GM21390 (cell line): ENCODE results near the gene TADA2A.

ENCODE experiments used
- ATAC-seq: cut with Tn5 transposase; IDR thresholded peaks from one replicate; pipeline ENCODE4 v1.9.1; 2021; ENCODE audit not compliant: unreplicated experiment

Gene TADA2A, protein sequence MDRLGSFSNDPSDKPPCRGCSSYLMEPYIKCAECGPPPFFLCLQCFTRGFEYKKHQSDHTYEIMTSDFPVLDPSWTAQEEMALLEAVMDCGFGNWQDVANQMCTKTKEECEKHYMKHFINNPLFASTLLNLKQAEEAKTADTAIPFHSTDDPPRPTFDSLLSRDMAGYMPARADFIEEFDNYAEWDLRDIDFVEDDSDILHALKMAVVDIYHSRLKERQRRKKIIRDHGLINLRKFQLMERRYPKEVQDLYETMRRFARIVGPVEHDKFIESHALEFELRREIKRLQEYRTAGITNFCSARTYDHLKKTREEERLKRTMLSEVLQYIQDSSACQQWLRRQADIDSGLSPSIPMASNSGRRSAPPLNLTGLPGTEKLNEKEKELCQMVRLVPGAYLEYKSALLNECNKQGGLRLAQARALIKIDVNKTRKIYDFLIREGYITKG

GRCh38 chr17:37406635-37407461, at the start of gene TADA2A, which contains the start of gene ACACA:
TADA2A (plus strand) TSS chr17:37406886; CDS start chr17:37411366, 4,480 bp downstream.
ACACA (minus strand) TSS chr17:37406836; CDS start chr17:37406299, 537 bp downstream.
- peak; percentile 78 for ATAC-seq

DNA sequence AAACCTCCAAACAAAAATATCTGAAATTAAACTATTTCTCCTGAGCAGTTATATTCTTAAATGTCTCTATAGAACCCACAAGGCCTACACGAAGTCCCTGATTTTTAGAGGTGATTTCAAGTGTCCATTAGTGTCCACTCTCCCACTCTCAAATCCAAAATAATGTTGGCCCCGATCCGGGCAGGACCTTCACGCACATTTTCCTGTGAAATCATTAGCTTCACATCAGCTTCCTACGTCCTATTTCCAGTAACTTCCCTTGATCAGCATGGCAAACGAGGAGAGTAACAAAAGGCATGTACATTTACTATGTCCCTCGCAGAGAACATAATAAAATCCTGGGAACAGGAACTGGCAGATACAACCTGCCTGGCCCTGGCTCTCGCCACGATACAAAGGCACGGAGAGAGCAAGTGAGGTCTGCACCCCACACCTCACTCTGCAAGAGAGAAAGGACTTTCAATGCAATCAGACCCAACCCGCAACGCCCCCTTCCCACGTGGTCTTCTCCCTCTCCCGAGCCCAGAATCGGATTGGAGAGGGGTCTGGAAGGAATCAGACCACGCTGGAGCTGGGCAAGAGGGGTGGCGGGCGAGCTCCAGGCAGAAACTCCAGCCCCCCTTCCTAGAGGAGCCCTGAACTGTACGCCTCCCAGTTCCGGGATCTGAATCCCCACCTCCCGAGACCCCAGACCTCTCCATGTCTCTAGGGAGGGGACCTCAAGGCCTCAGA, 48.4 kb upstream of the TADA2A start:
- peak; percentile 6 for ATAC-seq

DNA sequence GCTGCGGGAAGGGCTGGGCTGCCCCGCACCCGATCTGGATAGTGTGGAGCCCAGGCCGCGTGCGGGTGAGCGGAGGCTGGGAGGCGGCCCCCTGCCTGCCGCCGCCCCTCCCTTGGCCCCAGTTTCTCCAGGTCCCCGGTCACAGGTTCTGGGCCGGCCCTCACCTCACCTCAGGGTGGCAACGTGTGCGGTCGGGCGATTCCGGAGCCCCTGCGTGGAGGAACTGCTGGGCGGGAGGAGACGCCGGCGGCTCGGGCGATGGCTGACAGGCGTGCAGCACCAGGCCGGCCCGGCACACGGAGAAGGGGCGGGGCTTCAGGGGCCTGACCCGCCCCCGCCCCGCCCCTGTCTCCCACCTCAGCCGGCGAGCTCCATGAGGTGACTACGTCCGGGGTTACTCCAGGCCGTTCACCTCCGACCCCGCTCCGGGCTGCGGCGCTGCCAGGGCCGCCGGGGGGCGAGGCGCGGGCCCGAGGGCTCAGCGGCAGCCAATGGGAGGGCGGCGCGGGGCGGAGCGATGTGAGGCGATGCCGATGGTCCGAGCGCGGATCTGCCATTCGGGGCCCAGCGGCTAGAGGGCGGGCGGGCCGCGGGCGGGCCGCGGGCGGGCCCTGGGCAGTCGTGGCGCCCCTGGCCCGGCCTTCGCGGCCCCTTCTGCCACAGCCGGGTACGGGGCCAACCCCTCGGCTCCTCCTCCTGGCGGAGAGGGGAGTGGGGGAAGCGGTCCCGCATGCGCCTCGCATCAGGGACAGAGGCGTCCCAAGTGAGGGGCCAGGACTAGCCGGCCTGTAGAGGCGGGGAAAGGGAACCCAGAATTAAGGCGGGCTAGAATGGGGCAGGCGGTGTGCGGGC, 47.6 kb upstream of the TADA2A start:
- ATAC-seq, result peak; percentile 90

DNA sequence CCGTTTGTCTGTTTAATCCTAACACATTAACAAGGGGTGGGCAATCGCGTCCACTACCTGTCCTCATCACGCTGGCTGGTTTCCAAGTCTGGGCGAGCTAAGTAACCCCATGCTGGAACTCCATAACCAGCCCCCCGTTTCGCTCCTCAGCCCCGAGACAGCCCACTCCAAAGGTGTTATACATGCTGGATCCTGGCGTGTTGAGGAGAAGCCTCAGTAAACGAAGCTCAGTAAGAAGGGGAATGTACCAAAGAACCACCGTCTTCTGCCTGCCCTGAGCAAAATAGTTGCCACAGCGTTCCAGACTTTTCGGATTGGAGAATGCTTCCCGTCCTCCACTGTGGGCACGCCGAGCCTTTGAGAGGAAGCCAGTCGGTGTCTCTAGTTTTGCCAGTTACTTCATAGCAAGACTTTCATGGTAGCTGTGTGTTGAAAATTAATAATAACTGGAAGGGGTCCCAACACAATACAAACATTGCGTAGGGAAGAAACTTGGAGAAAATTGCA, 47.0 kb upstream of the TADA2A start:
- ATAC-seq, result no peak

DNA sequence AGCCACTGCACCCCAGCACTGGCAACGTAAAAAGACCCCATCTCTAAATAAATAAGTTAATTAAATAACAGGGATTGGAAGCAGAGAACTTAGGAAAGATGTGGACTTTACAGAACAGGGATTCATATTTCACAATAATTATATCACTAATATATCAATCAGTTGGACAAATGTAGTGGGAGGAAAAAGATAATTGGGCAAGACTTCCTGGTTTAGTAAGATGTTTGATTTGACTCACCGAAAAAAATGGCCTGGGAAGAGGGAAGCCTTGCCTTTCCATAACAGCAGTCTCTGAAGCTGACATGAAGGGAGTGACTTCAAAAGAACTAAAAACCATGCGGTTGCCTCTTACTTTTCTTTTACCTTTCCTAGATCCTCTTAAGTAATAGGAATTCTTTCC, 46.1 kb upstream of the TADA2A start:
- no peak for ATAC-seq

DNA sequence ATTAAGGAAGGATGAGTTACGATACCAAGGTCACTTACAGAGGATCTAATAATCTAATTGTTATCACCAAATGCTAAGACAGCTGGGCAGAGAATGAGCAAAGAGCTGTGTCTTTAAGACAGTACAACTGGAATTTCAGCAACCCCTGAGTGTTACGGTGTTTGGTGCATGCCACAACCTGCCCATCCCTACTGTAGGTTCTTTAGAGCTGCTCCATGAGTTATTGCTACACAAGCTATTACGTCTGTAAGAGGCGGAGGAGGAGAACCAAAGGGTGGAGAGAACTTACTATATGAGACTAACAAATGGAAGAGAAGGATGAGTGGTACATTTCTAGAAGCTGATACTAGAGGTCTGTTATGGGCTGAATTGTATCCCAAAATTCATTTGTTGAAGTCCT, 45.1 kb upstream of the TADA2A start:
- no peak for ATAC-seq

DNA sequence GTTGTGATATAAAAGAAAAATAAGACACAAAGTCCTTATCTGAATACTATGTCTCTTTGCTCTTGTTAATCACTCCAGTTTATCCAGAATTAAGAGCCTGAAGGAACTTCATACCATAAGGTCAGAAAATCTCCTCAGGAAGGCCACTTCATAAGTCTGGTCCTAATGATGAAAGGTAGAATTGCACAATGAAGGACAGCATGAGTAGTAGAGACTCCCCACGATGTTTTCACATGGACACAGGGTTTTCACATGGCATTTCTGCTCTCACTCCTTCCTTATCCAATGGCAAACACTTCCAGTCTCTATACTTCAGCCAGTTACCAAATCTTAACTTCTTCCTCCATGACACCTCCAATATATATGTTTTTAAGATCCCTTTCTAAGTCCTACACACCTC, 41.1 kb upstream of the TADA2A start:
- ATAC-seq, result no peak

DNA sequence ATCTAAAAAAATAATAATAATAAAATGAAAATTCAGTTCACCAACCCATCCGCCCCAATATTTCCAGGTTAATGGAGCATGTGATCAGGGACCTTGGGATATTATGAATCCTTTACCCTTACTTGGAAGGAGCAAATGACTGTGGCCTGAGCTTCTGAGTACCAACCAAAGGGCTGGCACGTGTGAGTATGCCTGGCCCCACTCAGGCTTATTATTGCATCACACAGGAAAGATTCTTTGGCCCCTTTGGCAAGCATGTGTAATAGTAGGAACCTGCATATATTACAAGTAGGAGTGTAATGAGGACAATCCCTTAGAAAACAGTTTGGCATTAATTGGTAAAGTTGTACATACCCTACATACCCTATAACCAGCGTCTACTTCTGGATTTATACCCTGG, 38.1 kb upstream of the TADA2A start:
- no peak for ATAC-seq

DNA sequence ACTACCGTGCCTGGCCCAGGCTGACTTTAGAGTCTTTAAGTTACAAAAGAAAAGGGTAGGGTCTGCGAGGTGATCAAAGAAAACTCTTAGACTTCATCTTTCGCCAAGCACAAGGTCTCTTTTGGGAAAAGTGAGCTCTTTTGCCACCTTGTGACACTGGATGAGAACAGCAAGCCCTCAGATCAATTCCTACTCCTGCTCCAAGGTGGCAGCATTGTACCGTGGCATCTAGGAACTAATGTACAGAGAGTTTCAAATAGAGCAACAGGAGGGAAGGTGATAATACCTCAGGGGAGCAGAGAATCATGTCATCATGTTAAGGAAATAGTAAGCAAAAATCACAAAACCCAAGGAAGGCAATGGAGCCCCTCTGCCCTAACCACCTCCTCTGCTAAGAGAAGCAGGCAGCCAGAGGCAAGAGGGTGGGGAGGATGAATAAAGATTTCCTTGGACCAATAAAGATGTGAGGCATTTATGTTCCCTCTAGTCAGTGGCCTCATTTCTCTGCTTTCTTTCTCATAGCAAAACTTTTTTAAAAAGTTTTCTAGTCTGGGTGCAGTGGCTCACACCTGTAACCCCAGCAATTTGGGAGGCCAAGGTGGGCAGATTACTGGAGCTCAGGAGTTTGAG, 33.0 kb upstream of the TADA2A start:
- no peak for ATAC-seq

DNA sequence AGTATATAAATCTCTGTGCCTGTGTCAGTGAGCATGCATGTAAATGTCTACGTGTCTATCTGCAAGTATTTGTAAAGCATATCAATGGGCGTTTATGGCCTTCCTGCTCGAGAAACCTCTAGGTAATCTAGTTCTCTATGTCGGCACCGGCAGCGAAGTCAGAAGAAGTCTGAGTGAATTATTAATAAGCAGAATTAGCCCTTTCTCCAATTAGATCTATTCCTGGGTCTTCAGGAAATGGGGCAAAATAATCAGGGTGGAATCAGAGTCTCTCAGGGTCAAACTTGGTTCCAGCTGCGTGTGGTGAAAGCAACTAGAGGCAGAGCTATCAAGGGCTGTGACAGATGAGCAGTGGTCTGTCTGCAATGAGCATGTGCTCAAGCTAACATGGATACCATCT, 31.0 kb upstream of the TADA2A start, which contains the start of gene C17orf78:
Gene C17orf78, plus strand, starts transcription at position 280 of the 400 bp plus-strand sequence. Its CDS starts 108 bp downstream, at position 388.
- no peak for ATAC-seq

DNA sequence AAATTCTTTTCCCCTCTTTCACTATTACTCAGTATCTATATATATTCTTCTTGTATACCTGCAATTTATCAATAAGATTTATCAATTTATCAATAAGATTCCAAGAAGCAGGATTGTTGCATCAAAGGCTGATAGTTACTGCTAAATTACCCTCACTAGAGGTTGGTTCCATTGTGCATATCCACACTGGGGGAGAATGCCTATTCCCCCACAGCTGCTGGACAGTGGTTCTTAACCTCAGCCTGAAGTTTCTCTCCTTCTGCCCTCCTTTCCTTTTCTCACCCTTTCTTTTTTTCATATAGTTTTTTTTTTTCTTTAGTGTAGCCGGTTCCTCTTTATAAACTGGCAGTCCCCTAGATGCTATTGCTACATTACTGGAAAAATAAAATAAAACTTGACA, 24.6 kb upstream of the TADA2A start:
- no peak for ATAC-seq

GRCh38 chr17:37384560-37385149, 22.0 kb upstream of the TADA2A start:
- ATAC-seq, result no peak

- ATAC-seq, result no peak
Measured at GRCh38 chr17:37385474-37385990, 21.2 kb upstream of the TADA2A start.

DNA sequence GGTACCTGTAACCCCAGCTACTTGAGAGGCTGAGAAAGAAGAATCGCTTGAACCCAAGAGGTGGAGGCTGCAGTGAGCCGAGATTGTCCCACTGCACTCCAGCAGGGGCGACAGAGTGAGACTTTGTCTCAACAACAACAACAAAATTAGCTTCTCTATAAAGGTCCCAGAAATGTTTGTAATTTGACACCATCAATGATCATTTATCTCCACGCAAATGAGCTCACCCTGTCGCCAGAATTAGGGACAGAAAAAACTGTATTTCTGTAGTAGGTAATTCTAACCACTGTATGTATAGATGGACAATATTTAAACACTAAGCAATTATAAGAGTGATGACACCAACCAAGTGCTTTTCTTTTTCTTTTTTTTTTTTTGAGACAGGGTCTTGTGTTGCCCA, 20.2 kb upstream of the TADA2A start:
- no peak for ATAC-seq

DNA sequence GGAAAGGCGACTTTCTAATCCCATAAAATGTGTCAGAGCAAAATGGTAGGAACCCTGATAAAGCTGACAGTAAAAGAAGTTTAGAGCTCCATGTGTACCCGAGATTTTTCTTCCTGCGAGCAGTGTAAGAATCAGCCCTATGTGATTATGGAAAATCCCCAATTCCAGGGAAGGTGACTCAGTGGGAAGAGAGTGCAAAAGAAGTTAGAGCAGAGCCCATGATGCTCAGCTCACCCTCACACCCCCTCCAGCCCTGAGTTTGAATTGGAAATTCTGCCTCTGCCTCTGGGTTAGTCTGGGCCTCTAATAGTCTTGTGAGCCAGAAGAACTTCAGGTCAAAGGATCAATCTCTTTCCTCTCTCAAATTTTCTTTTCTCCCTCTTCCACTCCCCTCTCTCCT, 18.4 kb upstream of the TADA2A start:
- ATAC-seq, result no peak

- ATAC-seq, result no peak
Measured at GRCh38 chr17:37389160-37389559, 17.5 kb upstream of the TADA2A start.

DNA sequence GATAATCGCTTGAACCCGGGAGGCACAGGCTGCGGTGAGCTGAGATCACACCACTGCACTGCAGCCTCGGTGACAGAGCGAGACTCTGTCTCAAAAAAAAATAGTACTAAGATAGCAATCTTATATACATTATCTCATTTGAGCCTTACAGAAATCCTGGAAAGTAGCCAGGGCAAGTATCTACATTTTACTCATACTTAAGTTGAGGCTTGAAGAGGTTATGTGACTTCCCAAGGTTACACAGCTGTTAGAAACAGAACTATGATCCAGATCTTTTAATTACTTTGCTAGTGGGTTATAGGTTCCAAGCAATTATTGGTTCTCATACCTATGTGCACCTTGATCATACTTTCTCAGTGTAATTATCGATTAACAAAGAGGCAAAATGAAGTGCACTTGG, 15.5 kb upstream of the TADA2A start:
- no peak for ATAC-seq

GRCh38 chr17:37392024-37392590, 14.6 kb upstream of the TADA2A start:
- peak; percentile 66 for ATAC-seq

DNA sequence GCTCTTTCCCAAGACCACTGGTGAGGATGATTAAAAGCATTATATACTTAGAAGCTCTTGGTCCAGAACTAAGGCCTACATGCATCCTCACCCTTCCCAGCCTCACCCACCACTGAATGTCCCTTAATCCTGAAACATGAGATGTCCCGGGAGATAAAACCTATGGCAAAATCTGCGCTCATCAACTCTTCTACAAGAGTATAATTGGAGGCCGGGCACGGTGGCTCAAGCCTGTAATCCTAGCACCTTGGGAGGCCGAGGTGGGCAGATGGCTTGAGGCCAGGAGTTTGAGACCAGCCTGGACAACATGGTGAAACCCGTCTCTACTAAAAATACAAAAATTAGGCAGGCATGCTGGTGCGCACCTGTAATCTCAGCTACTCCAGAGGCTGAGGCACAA, 13.3 kb upstream of the TADA2A start:
- ATAC-seq, result no peak
